Measurements from ENCODE around the gene ANKRD63. TPM values are rescaled to one million over a fixed set of nuclear protein-coding genes. Genes with fewer than 3 reads are reported as not detected.

Gene ANKRD63
- polyA plus RNA-seq, 1 experiment = not detected

- no peaks in the 10 kb centered on the region for H3K9me3 ChIP-seq (ENCODE audit: control insufficient read depth, insufficient read depth, low read length)
- H3K4me3 ChIP-seq (ENCODE audit: low read depth, low read length) = no peak overlapping the region
- no peak overlapping the region for H3K27ac ChIP-seq (ENCODE audit: low read depth, low read length)
- POLR2A ChIA-PET = no interaction called here
- H3K27me3 ChIP-seq (ENCODE audit: control insufficient read depth, insufficient read depth, low read length) = peaks cover 47% of the 10 kb centered on the region
- CTCF ChIA-PET = interaction anchor here (1.1 to 1.3 kb wide), 2 partner anchors 27 to 32 kb away, joined by 3 to 6 read pairs; no protein-coding TSS in a partner anchor
- no peak for TF ChIP-seq CTCF (IDR thresholded peaks at IDR 0.05; ENCODE audit: low read depth, low read length)
- no peak for DNase-seq (ENCODE audit: low read depth, low spot score)
Observed at GRCh38 chr15:40247406-40247971, 35.4 kb downstream of the ANKRD63 start.

DNA sequence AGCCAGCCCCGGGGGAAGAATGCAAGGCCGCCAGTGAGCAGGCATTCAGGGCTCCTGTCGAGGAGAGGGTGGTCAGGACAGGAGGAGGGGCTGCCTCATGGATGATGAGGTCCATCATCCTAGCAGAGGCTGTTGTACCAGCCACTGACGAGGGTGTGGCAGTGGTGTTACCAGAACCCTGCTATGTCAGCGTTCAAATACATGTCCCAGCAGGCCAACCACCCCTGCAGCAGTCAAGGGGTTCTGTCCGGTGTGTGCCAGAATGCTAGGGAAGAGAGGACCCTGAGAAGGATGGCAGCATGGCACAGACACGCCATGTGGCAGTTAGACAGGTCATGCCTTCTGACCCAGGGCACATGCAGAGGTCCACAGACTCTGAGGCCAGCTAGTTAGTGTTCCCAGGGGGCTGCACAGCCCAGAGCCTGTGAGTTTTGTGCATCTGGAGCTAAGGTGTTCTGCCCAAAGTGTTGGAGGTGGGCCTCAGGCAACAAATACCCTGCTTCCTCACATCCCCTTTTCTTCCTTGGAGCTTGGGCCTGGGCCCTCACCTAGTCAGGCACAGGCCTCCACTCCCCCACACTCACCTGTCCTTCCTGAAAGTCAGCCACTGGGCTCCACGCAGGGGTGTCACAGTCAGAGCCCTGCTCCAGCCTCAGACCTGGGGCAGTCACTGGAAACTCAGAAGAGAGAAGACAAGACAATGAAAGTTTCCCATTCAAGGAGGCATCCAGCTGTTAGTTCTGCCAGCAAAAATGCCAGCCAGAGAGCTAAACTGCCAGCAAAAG, 36.2 kb downstream of the ANKRD63 start:
- Histone ChIP-seq H3K27ac (ENCODE audit: low read depth, low read length) (no peak overlapping the region), H3K9me3 (ENCODE audit: control insufficient read depth, insufficient read depth, low read length) (no peaks in the 10 kb centered on the region), H3K4me3 (ENCODE audit: low read depth, low read length) (no peak overlapping the region), H3K27me3 (ENCODE audit: control insufficient read depth, insufficient read depth, low read length) (peaks cover 39% of the 10 kb centered on the region)
- ChIA-PET POLR2A (no interaction called here), CTCF (interaction anchor here (1.1 to 3.4 kb wide), 3 partner anchors 28 to 32 kb away, joined by 3 to 14 read pairs (median 6); no protein-coding TSS in a partner anchor)
- DNase-seq (ENCODE audit: low read depth, low spot score) = no peak
- no peak for TF ChIP-seq CTCF (IDR thresholded peaks at IDR 0.05; ENCODE audit: low read depth, low read length)

DNA sequence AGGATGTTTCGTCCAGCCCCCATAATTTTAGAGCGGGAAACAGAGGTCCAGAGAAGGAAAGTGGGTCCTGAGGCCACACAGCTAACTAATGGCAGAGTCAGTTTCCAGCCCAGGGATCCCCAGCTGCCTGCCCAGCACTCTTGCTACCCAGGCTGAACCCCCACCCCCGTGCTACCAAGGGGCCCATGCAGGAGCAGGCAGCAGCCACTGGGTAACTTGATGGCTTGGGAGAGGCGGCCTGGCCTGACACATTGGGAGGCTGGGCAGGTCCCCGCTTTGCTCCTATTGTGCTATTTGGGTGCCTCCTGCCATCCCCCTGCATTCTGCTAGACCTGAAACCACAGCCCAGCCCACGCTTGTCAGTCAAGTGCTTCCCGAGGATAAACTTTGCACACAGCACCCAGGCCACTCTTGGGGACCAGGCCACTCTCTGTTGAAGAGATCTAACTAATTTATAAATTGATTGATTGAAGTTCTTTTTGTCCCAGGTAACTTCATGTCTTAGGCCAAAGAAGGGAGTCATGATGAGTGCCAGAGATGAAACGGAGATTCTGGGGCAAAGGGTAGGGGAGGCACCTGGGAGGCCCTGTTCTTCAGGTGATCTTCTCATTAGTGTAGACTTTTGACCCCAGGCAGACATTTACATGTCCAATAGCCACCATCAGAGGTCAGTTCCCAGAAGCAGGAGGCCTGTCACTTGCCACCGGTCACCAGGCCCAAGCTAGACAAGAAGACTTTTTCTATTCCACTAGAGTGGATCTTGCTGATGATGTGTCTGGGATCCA, 37.0 kb downstream of the ANKRD63 start:
- no peak for TF ChIP-seq CTCF (IDR thresholded peaks at IDR 0.05; ENCODE audit: low read depth, low read length)
- Histone ChIP-seq H3K27me3 (ENCODE audit: control insufficient read depth, insufficient read depth, low read length) (peaks cover 31% of the 10 kb centered on the region), H3K27ac (ENCODE audit: low read depth, low read length) (no peak overlapping the region), H3K9me3 (ENCODE audit: control insufficient read depth, insufficient read depth, low read length) (no peaks in the 10 kb centered on the region), H3K4me3 (ENCODE audit: low read depth, low read length) (no peak overlapping the region)
- no peak for DNase-seq (ENCODE audit: low read depth, low spot score)
- CTCF ChIA-PET = interaction anchor here (0.9 to 3.4 kb wide), 3 partner anchors 28 to 33 kb away, joined by 3 to 14 read pairs (median 3); no protein-coding TSS in a partner anchor
- POLR2A ChIA-PET = interaction anchor here (0.5 kb wide), 1 partner anchor 146 kb away, joined by 8 read pairs; no protein-coding TSS in a partner anchor

DNA sequence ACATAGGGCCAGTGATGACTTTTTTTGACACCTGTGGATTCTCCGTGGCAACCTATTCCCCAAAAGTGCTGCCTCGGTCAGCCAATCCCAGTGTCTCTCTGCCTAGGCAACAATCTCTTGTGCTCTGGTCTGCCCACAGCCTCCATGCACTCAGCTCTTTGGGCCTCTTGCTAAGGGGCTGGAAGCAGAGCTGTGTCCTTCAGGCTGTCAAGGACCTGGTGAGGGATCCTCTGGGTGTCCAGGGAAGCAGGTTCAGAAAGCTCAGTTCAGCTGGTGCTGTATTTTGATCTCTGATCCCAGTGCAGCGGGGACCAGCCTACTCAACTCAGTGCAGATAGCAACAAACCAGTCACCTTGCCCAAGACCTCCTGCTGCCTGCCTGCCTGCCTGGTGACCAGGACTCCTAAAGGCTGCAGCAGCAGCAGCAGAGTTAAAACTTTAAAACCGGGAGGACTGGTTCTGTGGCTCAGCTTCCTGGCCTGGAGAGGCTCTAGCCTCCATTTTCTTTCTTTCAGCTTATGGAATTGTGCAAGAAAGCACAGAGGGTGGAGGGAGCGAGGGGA, 37.8 kb downstream of the ANKRD63 start:
- H3K9me3 ChIP-seq (ENCODE audit: control insufficient read depth, insufficient read depth, low read length) = no peaks in the 10 kb centered on the region
- no peak overlapping the region for H3K4me3 ChIP-seq (ENCODE audit: low read depth, low read length)
- no peak overlapping the region for H3K27ac ChIP-seq (ENCODE audit: low read depth, low read length)
- CTCF ChIA-PET = interaction anchor here (0.9 to 3.4 kb wide), 2 partner anchors 28 to 30 kb away, joined by 3 to 14 read pairs; no protein-coding TSS in a partner anchor
- TF ChIP-seq CTCF (IDR thresholded peaks at IDR 0.05; ENCODE audit: low read depth, low read length) = no peak
- POLR2A ChIA-PET = interaction anchor here (0.6 kb wide), 1 partner anchor 138 kb away, joined by 3 read pairs; the partner anchor contains the start of gene KNSTRN
- H3K27me3 ChIP-seq (ENCODE audit: control insufficient read depth, insufficient read depth, low read length) = peaks cover 29% of the 10 kb centered on the region
- DNase-seq (ENCODE audit: low read depth, low spot score) = no peak

Measured in AG04450 (cell line).